Common myeloid progenitor, CD34-positive (primary cell): ENCODE measurements around the gene CAND2.

Experiments
- CTCF ChIA-PET: fragments of 350-600 bp; sonication (Branson Sonifier 250); formaldehyde crosslinking; loops from one replicate; lab custom pipeline; 2021; ENCODE audit warnings: antibody characterized with exemption; lab: Charles Lee
- POLR2A ChIA-PET: fragments of 350-600 bp; sonication (Branson Sonifier 250); formaldehyde crosslinking; loops from one replicate; lab custom pipeline; 2021; ENCODE audit warnings: antibody characterized with exemption; lab: Charles Lee
- DNase-seq, 3 donors: peaks; one replicate each; pipeline versions ENCODE4 v3.0.0 to v3.0.0-alpha.2; 2013
- H3K27ac ChIP-seq, 2 experiments: 1 replicate in 1 of 2; 2 replicates in 1 of 2; pipeline ENCODE4 v1.7.0; 2013; ENCODE audit warnings: inconsistent platforms in 2 of 2, low read length in 2 of 2, mild to moderate bottlenecking in 2 of 2, low read depth in 1 of 2, moderate library complexity in 1 of 2; ENCODE audit not compliant: severe bottlenecking in 2 of 2, insufficient read depth in 1 of 2, poor library complexity in 1 of 2
- H3K27me3 ChIP-seq, 5 experiments: replicated peaks in 2 of 5; 1 replicate in 3 of 5; 2 replicates in 2 of 5; pipeline versions ENCODE4 v1.6.1 to v1.7.0; 2013; ENCODE audit warnings: low read length in 4 of 5, mild to moderate bottlenecking in 2 of 5, moderate library complexity in 2 of 5, inconsistent platforms in 1 of 5; ENCODE audit not compliant: insufficient read depth in 5 of 5, control insufficient read depth in 4 of 5
- H3K36me3 ChIP-seq, 4 experiments: 1 replicate in 2 of 4; 2 replicates in 2 of 4; pipeline versions ENCODE4 v1.6.1 to v1.7.0; 2013; ENCODE audit warnings: low read length in 3 of 4, control low read depth in 1 of 4, mild to moderate bottlenecking in 1 of 4; ENCODE audit not compliant: control insufficient read depth in 4 of 4, insufficient read depth in 4 of 4
- H3K4me1 ChIP-seq, 4 experiments: 1 replicate in 3 of 4; 2 replicates in 1 of 4; pipeline versions ENCODE4 v1.6.1 to v1.7.1; 2013; ENCODE audit warnings: low read length in 3 of 4, mild to moderate bottlenecking in 3 of 4, control low read depth in 1 of 4, inconsistent platforms in 1 of 4, moderate library complexity in 1 of 4; ENCODE audit not compliant: control insufficient read depth in 4 of 4, insufficient read depth in 4 of 4; ENCODE audit errors: control extremely low read depth in 1 of 4
- H3K4me3 ChIP-seq, 7 experiments: 1 replicate in 4 of 7; 2 replicates in 3 of 7; pipeline versions ENCODE4 v1.5.1 to v1.7.0; 2013; ENCODE audit warnings: mild to moderate bottlenecking in 7 of 7, low read length in 6 of 7, moderate library complexity in 6 of 7, inconsistent platforms in 2 of 7, low read depth in 2 of 7, control low read depth in 1 of 7; ENCODE audit not compliant: insufficient read depth in 4 of 7, control insufficient read depth in 1 of 7; ENCODE audit errors: extremely low read depth in 1 of 7
- H3K9me3 ChIP-seq, 5 experiments: 1 replicate in 4 of 5; 2 replicates in 1 of 5; pipeline versions ENCODE4 v1.6.1 to v1.7.1; 2013; ENCODE audit warnings: low read length in 4 of 5, mild to moderate bottlenecking in 2 of 5, inconsistent platforms in 1 of 5, low read depth in 1 of 5, moderate library complexity in 1 of 5; ENCODE audit not compliant: control insufficient read depth in 4 of 5, insufficient read depth in 2 of 5; ENCODE audit errors: control extremely low read depth in 1 of 5
- WGBS: methylation state at CpG from one replicate; pipeline ENCODE4 v1.1.5; 2013; ENCODE audit not compliant: insufficient coverage; 5-methylcytosine and 5-hydroxymethylcytosine counted together

The CAND2 gene

DNA sequence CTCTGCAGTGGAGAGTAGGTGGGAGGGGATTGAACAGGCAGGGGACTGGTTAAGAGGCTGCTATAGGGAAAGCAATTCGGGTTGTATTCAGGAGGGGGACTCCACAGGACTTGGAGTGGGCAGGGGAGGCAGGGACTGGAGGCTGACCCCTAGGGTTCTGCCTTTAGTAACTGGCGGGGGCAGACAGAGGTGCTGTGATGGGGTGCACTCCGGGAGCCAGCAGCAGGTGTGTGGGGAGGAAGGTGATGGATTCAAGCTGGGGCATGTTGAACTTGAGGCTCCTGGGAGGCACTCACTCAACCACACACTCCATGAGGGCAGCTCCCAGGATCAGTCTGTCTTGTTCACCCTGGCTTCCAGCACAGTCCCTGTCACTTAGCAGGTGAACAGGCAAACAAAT is 12.5 kb downstream of the CAND2 start:
- H3K4me3 ChIP-seq: no peak overlapping the region
- H3K27ac ChIP-seq: no peak overlapping the region
- DNase-seq: no peak
- WGBS: 100% methylated on average over 1 of the region's 3 CpGs
- no peaks in the 10 kb centered on the region for H3K9me3 ChIP-seq
- CTCF ChIA-PET: interaction anchor here (0.7 to 4.9 kb wide), 8 partner anchors 9 to 150 kb away, joined by 3 to 30 read pairs (median 6); partner anchors contain the start of gene CAND2
- POLR2A ChIA-PET: no interaction called here
- H3K27me3 ChIP-seq: peaks cover 0 to 2% (median 0%) of the 10 kb centered on the region in 5 experiments
- peaks cover 0 to 5% (median 0%) of the 10 kb centered on the region in 4 experiments for H3K36me3 ChIP-seq
- peaks cover 0 to 13% (median 12%) of the 10 kb centered on the region in 4 experiments for H3K4me1 ChIP-seq

DNA sequence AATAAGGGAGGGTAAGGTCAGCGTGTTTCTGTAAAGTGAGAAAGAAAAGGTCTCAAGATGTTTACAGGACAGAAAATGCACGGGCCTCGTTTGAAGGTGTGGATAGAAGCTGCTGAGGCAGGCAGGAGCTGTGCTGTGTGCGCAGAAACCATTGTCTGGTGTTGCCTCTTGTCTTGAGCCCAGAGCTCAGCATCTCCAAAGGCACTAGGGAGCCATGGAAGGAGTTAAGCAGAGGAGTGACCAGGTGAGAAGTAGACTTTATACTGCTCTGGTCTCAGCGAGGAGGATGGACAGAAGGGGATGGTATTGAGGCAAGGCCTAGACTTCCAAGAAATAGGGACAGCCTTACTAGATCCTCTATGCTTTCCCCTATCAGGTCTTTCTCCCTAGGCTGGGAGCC is 13.0 kb downstream of the CAND2 start:
- Histone ChIP-seq H3K4me3 (peak overlapping the region in 3 of 7 experiments; percentile 1 to 81 (median 70)), H3K9me3 (no peaks in the 10 kb centered on the region), H3K36me3 (peaks cover 0 to 3% (median 0%) of the 10 kb centered on the region in 4 experiments), H3K27me3 (peaks cover 0 to 2% (median 0%) of the 10 kb centered on the region in 5 experiments), H3K27ac (no peak overlapping the region), H3K4me1 (peaks cover 0 to 13% (median 12%) of the 10 kb centered on the region in 4 experiments)
- POLR2A ChIA-PET: interaction anchor here (0.8 kb wide), 1 partner anchor 13 kb away, joined by 3 read pairs; no protein-coding TSS in a partner anchor
- WGBS: 90% methylated on average over 2 of the region's 5 CpGs
- CTCF ChIA-PET: interaction anchor here (0.7 to 4.9 kb wide), 10 partner anchors 9 to 151 kb away, joined by 3 to 30 read pairs (median 6); partner anchors contain the start of gene CAND2
- no peak for DNase-seq

DNA sequence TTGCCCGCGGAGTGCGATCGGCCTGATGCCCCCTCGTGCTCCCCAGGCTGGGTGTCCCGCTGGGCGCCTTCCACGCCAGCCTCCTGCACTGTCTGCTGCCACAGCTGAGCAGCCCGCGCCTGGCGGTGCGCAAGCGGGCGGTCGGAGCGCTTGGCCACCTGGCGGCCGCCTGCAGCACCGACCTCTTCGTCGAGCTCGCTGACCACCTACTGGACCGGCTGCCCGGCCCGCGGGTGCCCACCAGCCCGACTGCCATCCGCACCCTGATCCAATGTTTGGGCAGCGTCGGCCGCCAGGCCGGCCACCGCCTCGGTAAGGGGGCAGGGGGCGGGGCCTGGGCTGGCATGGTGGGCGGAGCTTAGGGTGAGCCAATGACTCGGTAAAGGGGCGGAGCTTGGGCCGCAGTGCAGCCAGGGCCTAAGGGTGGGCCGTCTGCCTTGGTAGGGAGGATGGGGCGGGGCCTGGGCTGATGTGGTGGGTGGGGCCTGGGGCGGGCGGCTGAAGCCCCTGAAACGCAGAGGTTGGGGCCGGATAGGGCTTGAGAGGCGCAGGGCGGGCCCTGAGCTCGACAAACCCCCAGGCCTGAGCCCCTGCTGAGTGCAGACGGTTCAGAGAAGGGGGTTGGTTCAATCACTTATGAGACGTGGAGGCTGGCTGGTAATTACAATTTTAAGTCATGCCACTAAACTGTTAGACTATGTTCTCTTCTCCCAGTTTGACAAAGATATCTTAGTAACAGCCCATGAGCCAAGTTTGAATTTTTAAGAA is 13.7 kb downstream of the CAND2 start:
- H3K27me3 ChIP-seq: peaks cover 0 to 2% (median 0%) of the 10 kb centered on the region in 5 experiments
- H3K36me3 ChIP-seq: no peaks in the 10 kb centered on the region
- H3K4me1 ChIP-seq: peaks cover 0 to 13% (median 12%) of the 10 kb centered on the region in 4 experiments
- peak; percentile 90 to 96 (median 95) for DNase-seq
- no peaks in the 10 kb centered on the region for H3K9me3 ChIP-seq
- H3K4me3 ChIP-seq: peak overlapping the region; percentile 1 to 81 (median 61)
- ChIA-PET POLR2A (interaction anchor here (0.6 to 0.8 kb wide), 3 partner anchors 8 to 23 kb away, joined by 3 read pairs; no protein-coding TSS in a partner anchor), CTCF (interaction anchor here (0.6 to 4.9 kb wide), 11 partner anchors 8 to 123 kb away, joined by 3 to 30 read pairs (median 5); partner anchors contain the start of genes CAND2 and RPL32)
- H3K27ac ChIP-seq: no peak overlapping the region
- WGBS: under 1% methylated on average over 30 of the region's 50 CpGs

DNA sequence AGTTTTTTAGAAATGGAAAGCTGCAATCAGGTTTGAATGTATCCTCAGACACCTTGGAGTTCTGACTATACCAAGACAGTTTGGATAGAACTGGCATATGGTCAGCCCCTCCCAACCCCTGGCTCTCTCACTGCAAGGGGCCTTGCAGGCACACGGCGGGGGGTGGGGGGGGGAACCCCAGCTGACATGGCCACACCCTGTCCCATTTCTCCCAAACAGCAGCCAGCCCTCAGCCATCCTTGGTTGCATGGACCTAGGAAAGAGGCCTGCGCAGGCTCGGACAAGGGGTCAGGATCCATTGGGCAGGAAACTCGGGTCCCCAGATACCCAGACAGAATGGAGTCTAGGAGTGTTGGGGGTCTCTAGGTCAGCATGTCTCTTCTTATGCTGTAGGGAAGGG is 14.5 kb downstream of the CAND2 start:
- ChIA-PET POLR2A (interaction anchor here (0.6 kb wide), 1 partner anchor 1285 kb away, joined by 3 read pairs; no protein-coding TSS in a partner anchor), CTCF (interaction anchor here (1.0 to 4.9 kb wide), 5 partner anchors 10 to 46 kb away, joined by 3 to 30 read pairs (median 5); partner anchors contain the start of gene RPL32)
- no peak overlapping the region for H3K27ac ChIP-seq
- peaks cover 0 to 3% (median 0%) of the 10 kb centered on the region in 4 experiments for H3K36me3 ChIP-seq
- H3K4me3 ChIP-seq: peak overlapping the region in 1 of 7 experiments; percentile 81
- peaks cover 0 to 13% (median 12%) of the 10 kb centered on the region in 4 experiments for H3K4me1 ChIP-seq
- WGBS: 100% methylated on average over 3 of the region's 5 CpGs
- no peak for DNase-seq
- H3K9me3 ChIP-seq: no peaks in the 10 kb centered on the region
- peaks cover 0 to 2% (median 0%) of the 10 kb centered on the region in 5 experiments for H3K27me3 ChIP-seq

DNA sequence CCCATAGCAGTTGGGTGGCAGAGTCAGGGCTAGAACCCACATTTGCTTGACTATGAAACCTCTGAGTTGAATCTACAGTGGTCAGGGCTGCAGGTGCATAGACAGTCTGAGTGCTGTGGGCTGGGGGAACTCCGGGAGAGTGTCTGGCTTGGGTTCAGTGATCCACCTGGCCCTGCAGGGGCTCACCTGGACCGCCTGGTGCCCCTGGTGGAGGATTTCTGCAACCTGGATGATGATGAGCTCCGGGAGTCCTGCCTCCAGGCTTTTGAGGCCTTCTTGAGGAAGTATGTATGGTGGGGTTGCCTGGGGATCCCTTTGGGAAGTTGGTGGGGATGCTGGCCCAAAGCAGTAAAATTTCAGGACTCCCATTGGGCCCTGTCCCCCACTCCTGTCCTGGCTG is 16.3 kb downstream of the CAND2 start:
- ChIA-PET POLR2A (no interaction called here), CTCF (interaction anchor here (1.1 kb wide), 1 partner anchor 12 kb away, joined by 3 read pairs; no protein-coding TSS in a partner anchor)
- DNase-seq: no peak
- Histone ChIP-seq H3K4me1 (peaks cover 0 to 25% (median 24%) of the 10 kb centered on the region in 4 experiments), H3K27ac (no peak overlapping the region), H3K4me3 (no peak overlapping the region), H3K36me3 (peaks cover 0 to 3% (median 0%) of the 10 kb centered on the region in 4 experiments), H3K9me3 (no peaks in the 10 kb centered on the region), H3K27me3 (peaks cover 0 to 2% (median 0%) of the 10 kb centered on the region in 5 experiments)
- WGBS: 100% methylated on average over 2 of the region's 3 CpGs

DNA sequence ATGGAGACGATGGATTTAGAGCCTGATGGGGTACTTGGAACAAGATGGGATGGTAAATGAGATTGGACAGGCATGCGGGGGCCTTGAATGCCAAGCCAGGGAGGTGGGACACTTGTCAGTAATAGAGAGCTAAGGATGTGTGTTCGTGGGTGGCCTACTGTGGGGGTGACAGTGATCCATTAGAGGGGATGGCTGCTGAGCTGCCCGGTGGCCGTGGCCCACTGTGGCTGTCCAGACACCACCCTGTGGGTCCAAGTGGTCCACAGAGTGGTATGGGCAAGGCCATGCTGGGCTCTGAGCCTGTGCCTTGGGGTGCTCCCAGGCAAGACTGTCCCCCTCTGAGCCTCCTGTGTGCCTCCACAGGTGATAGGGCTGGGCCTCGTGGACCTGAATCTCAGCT is 17.5 kb downstream of the CAND2 start:
- Histone ChIP-seq H3K4me3 (no peak overlapping the region), H3K27me3 (no peaks in the 10 kb centered on the region), H3K9me3 (no peaks in the 10 kb centered on the region), H3K27ac (no peak overlapping the region), H3K4me1 (peaks cover 0 to 26% (median 24%) of the 10 kb centered on the region in 4 experiments), H3K36me3 (peaks cover 0 to 3% (median 0%) of the 10 kb centered on the region in 4 experiments)
- no peak for DNase-seq
- POLR2A ChIA-PET: interaction anchor here (0.6 kb wide), 1 partner anchor 306 kb away, joined by 3 read pairs; no protein-coding TSS in a partner anchor
- WGBS: 95% methylated on average over 5 of the region's 6 CpGs
- CTCF ChIA-PET: interaction anchor here (1.1 to 1.5 kb wide), 5 partner anchors 9 to 107 kb away, joined by 3 to 6 read pairs (median 5); no protein-coding TSS in a partner anchor
